Keratinocyte (primary cell): ENCODE results near the gene CCDC178. TPM values are rescaled to one million over a fixed set of nuclear protein-coding genes. Genes with fewer than 3 reads are reported as not detected.
A peak's percentile ranks its signal among the peaks of the same experiment; 100 is the strongest.

Experiments used
- DNase-seq: peaks from one replicate; pipeline ENCODE4 v3.0.0-alpha.2; 2011; ENCODE audit warnings: low read depth, missing footprints, low spot score
- FAIRE-seq: peaks from 2 replicates; lab custom pipeline; 2011; peaks lifted over from hg19 to GRCh38; lab: Jason Lieb, UNC
- H2AFZ ChIP-seq: 2 replicates; pipeline ENCODE4 v1.6.0; 2012; ENCODE audit warnings: low read length, control low read depth, inconsistent platforms; ENCODE audit not compliant: control insufficient read depth
- H3K27ac ChIP-seq: 2 replicates; pipeline ENCODE4 v1.5.1; 2011; ENCODE audit warnings: low read length; ENCODE audit not compliant: control insufficient read depth, insufficient read depth
- H3K27me3 ChIP-seq: 3 replicates; pipeline ENCODE4 v1.6.0; 2011; ENCODE audit warnings: low read length; ENCODE audit not compliant: control insufficient read depth, insufficient read depth; ENCODE audit errors: extremely low read depth
- H3K36me3 ChIP-seq, 2 experiments: 2 replicates in 1 of 2; 3 replicates in 1 of 2; pipeline ENCODE4 v1.5.1; 2011; ENCODE audit warnings: low read length in 2 of 2, mild to moderate bottlenecking in 1 of 2; ENCODE audit not compliant: control insufficient read depth in 2 of 2, insufficient read depth in 2 of 2; ENCODE audit errors: extremely low read depth in 1 of 2
- H3K4me1 ChIP-seq: 3 replicates; pipeline ENCODE4 v1.5.1; 2011; ENCODE audit warnings: low read length; ENCODE audit not compliant: control insufficient read depth, insufficient read depth; ENCODE audit errors: extremely low read depth
- H3K4me2 ChIP-seq: 3 replicates; pipeline ENCODE4 v1.6.0; 2011; ENCODE audit warnings: low read depth, low read length; ENCODE audit not compliant: control insufficient read depth, insufficient read depth; ENCODE audit errors: extremely low read depth
- H3K4me3 ChIP-seq, 3 experiments: fragments of 200-600 bp in 1 of 3; sonication (generic) in 1 of 3; 2 replicates in 2 of 3; 3 replicates in 1 of 3; pipeline ENCODE4 v1.5.1; 2011 to 2016; ENCODE audit warnings: low read length in 3 of 3, mild to moderate bottlenecking in 3 of 3, control low read depth in 2 of 3, inconsistent platforms in 1 of 3, low read depth in 1 of 3, mixed read lengths in 1 of 3, mixed run types in 1 of 3, moderate library complexity in 1 of 3; ENCODE audit not compliant: control insufficient read depth in 2 of 3, insufficient read depth in 2 of 3; ENCODE audit errors: extremely low read depth in 1 of 3
- H3K79me2 ChIP-seq: 2 replicates; pipeline ENCODE4 v1.6.0; 2012; ENCODE audit warnings: low read length; ENCODE audit not compliant: control insufficient read depth, insufficient read depth
- H3K9ac ChIP-seq: 3 replicates; pipeline ENCODE4 v1.6.0; 2011; ENCODE audit warnings: low read length; ENCODE audit not compliant: control insufficient read depth, insufficient read depth; ENCODE audit errors: extremely low read depth
- H3K9me1 ChIP-seq: 3 replicates; pipeline ENCODE4 v1.6.0; 2011; ENCODE audit warnings: low read length; ENCODE audit not compliant: control insufficient read depth, insufficient read depth; ENCODE audit errors: extremely low read depth
- H3K9me3 ChIP-seq: 2 replicates; pipeline ENCODE4 v1.5.1; 2012; ENCODE audit warnings: low read depth, low read length; ENCODE audit not compliant: control insufficient read depth
- H4K20me1 ChIP-seq: 3 replicates; pipeline ENCODE4 v1.6.0; 2011; ENCODE audit warnings: low read length; ENCODE audit not compliant: control insufficient read depth, insufficient read depth; ENCODE audit errors: extremely low read depth
- EZH2 ChIP-seq: IDR thresholded peaks from one replicate; pipeline ENCODE4 v1.6.1; 2012; ENCODE audit warnings: inconsistent platforms, mild to moderate bottlenecking, low read length, moderate library complexity
- dilution Hi-C: fragments of 300-500 bp; cut with MboI; formaldehyde crosslinking; loops from one replicate; pipeline ENCODE4 v1.7.0; 2020; ENCODE audit warnings: low sequenced_read_pairs; ENCODE audit not compliant: extremely low pct_ligation_motif_present
- polyA minus RNA-seq, 3 experiments: library from RNA; depleted of rRNA, polyadenylated mRNA; stranded (reverse); fragments of >200 nt; gene quantifications; 1 replicate in 1 of 3; 2 replicates in 1 of 3; 3 replicates in 1 of 3; pipeline ENCODE4 v1.2.3, GENCODE V29; 2011
- polyA plus RNA-seq, 5 experiments: library from polyadenylated mRNA; depleted of rRNA in 3 of 5; stranded (reverse) in 3 of 5; stranded (forward) in 1 of 5; unstranded in 1 of 5; fragments of >200 nt; gene quantifications; 1 replicate in 1 of 5; 2 replicates in 3 of 5; 3 replicates in 1 of 5; pipeline versions ENCODE4 v1.2.1 to v1.2.3, GENCODE V29; 2011 to 2012; ENCODE audit warnings: missing spikeins in 2 of 5, low read depth in 1 of 5, low replicate concordance in 1 of 5
- TF ChIP-seq, protein P1 (sequence below), 3 experiments: IDR thresholded peaks in 1 of 3; conservative IDR thresholded peaks in 1 of 3; optimal IDR thresholded peaks in 1 of 3; 2 replicates in 2 of 3; 3 replicates in 1 of 3; pipeline versions ENCODE3 to v1.5.1; 2011; ENCODE audit warnings: low read length in 3 of 3, mild to moderate bottlenecking in 3 of 3, moderate library complexity in 2 of 3, control low read depth in 1 of 3, inconsistent platforms in 1 of 3; ENCODE audit not compliant: insufficient read depth in 2 of 3; ENCODE audit errors: extremely low read depth in 1 of 3

The CCDC178 gene, protein sequence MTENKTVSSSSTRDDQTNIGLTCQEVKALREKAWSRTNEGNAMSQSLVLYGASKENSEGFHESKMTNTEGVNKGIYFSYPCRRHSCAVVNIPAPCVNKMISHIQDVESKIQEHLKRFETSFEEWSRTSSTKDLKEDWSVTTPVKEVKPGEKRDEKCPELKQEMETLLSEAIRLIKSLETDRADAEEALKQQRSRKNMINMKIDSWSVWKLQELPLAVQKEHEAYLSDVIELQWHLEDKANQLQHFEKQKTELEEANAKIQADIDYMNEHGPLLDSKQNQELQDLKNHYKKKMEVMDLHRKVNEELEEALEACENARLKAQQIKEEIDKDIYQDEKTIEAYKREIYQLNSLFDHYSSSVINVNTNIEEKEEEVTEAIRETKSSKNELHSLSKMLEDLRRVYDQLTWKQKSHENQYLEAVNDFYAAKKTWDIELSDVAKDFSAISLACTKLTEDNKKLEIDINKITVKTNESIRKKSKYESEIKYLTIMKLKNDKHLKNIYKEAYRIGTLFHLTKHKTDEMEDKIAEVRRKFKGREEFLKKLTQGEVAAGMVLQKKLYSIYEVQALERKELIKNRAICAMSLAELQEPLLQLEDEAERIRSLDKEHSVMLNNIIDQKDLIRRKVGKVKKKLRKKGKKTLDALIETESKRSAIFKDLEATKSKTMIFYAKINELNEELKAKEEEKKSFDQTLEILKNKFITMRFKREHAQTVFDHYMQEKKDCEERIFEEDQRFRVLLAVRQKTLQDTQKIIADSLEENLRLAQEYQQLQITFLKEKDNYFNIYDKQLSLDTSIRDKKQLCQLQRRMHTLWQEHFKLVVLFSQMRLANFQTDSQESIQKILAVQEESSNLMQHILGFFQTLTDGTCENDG
- 0.07 to 0.14 TPM (median 0.14 TPM) in 3 replicates for polyA plus RNA-seq
- polyA plus RNA-seq (2011; ENCODE audit: low read depth): not detected
- polyA plus RNA-seq (2011; cell fraction: cytosol; rRNA removed): 0.16 TPM in 1 of 2 replicates, not detected in the other
- not detected in 2 replicates for polyA plus RNA-seq (2011; cell fraction: nucleus; rRNA removed)
- 0.14 TPM in 1 of 2 replicates, not detected in the other for polyA plus RNA-seq (2012; ENCODE audit: low replicate concordance)
- polyA minus RNA-seq: not detected in 3 replicates
- polyA minus RNA-seq (2011; cell fraction: cytosol; rRNA and poly(A)+ RNA removed): not detected
- polyA minus RNA-seq (2011; cell fraction: nucleus; rRNA and poly(A)+ RNA removed): not detected in 2 replicates

DNA sequence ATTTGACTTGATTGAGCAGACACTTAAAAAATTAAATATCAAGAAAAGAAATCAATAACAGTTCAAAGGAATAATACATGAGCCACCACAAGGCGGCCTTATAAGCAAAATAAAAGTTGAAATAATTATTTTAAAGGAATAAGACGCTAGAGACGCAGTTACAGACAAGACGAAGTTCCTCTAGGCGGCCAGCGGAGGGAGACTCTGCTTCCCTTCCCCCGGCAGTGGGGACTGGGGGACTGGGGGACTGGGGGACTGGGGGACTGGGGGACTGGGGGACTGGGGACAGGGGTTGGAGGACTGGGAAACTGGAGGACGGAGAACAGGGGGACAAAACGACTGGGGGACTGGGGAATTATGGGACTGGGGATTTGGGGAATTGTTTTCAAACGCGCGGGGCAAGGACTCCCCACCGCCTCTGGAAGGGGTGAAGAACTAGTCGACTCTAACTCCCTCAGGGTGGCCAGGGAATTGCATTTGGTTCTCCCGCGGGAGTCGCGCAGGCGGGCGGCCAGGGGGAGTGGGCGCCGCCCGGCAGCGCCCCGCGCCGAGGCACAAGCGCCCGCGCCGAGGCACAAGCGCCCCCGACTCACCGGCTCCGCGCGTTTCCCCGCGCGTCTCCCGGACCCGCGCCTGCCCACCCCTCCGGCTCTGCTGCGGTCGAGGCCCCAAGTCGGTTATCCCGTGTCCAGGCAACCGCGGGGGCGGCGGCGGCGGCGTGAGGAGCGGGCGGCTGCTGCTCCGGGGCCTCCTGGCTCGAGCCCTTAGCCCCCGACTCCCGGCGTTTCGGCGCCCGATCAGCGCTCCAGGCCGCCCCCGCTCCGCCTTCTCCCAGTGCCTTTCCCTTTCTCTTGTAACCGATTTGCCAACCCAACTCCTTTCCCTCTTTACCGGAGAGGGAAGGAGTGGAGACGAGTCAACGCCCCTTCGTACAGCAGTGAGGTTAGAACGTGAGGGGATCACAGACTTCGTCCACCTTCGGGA, at the start of gene CCDC178:
Gene CCDC178, minus strand, starts transcription at position 662 of the 984 bp plus-strand sequence. CDS start 28,633 bp downstream, outside the sequence.
- no peak for FAIRE-seq
- H3K9ac ChIP-seq: no peak within 1 kb of the TSS
- dilution Hi-C loops: no loop called here

More for the DNA sequence above, at the start of gene CCDC178:
- peak within 1 kb of the TSS; percentile 26 for H3K4me2 ChIP-seq
- no peak within 1 kb of the TSS for H2AFZ ChIP-seq
- no peaks in the 10 kb centered on the region for H3K36me3 ChIP-seq
- H3K9me1 ChIP-seq: no peaks in the 10 kb centered on the region
- H3K27ac ChIP-seq: no peak within 1 kb of the TSS
- H3K9me3 ChIP-seq: no peaks in the 10 kb centered on the region
- H4K20me1 ChIP-seq: no peaks in the 10 kb centered on the region
- H3K4me1 ChIP-seq: no peaks in the 10 kb centered on the region
- H3K79me2 ChIP-seq: no peaks in the 10 kb centered on the region
- TF ChIP-seq EZH2: peak; percentile 94
- TF ChIP-seq, protein P1, sequence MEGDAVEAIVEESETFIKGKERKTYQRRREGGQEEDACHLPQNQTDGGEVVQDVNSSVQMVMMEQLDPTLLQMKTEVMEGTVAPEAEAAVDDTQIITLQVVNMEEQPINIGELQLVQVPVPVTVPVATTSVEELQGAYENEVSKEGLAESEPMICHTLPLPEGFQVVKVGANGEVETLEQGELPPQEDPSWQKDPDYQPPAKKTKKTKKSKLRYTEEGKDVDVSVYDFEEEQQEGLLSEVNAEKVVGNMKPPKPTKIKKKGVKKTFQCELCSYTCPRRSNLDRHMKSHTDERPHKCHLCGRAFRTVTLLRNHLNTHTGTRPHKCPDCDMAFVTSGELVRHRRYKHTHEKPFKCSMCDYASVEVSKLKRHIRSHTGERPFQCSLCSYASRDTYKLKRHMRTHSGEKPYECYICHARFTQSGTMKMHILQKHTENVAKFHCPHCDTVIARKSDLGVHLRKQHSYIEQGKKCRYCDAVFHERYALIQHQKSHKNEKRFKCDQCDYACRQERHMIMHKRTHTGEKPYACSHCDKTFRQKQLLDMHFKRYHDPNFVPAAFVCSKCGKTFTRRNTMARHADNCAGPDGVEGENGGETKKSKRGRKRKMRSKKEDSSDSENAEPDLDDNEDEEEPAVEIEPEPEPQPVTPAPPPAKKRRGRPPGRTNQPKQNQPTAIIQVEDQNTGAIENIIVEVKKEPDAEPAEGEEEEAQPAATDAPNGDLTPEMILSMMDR (optimal IDR thresholded peaks at IDR 0.05 in 1 of 3, IDR thresholded peaks at IDR 0.05 in 1 of 3, conservative IDR thresholded peaks at IDR 0.05 in 1 of 3; ENCODE audit: extremely low read depth in 1 of 3, insufficient read depth in 2 of 3, low read length in 3 of 3): peak; percentile 28 to 41 (median 31)
- H3K4me3 ChIP-seq: no peak within 1 kb of the TSS
- H3K27me3 ChIP-seq: peaks cover 11% of the 10 kb centered on the region
- DNase-seq: no peak
